ENCODE measurements around the gene ZNF526.

GRCh38 chr19:42261763-42262162 is 41.7 kb downstream of the ZNF526 start:
- TF ChIP-seq ESRRG (CRISPR knock-in tag; IDR thresholded peaks at IDR 0.05) (no peak), TOX (CRISPR knock-in tag; IDR thresholded peaks at IDR 0.05; ENCODE audit: borderline replicate concordance) (no peak), PATZ1 (CRISPR knock-in tag; IDR thresholded peaks at IDR 0.05; ENCODE audit: borderline replicate concordance) (no peak), PPARA (CRISPR knock-in tag; IDR thresholded peaks at IDR 0.05; ENCODE audit: borderline replicate concordance) (no peak), BACH2 (CRISPR knock-in tag; IDR thresholded peaks at IDR 0.05; ENCODE audit: borderline replicate concordance) (no peak), ISL1 (CRISPR knock-in tag; IDR thresholded peaks at IDR 0.05) (no peak), ZFP3 (CRISPR knock-in tag; IDR thresholded peaks at IDR 0.05) (no peak), CSDC2 (CRISPR knock-in tag; IDR thresholded peaks at IDR 0.05) (no peak), TCF4 (CRISPR knock-in tag; IDR thresholded peaks at IDR 0.05; ENCODE audit: borderline replicate concordance) (no peak)

All from SK-N-SH treated with all-trans-retinoic acid at 6 μM for 48 hours (cell line).